MM.1S (cell line): ENCODE results near the gene PTTG1IP.

Experiments used
- CTCF ChIP-seq: fragments of 300-600 bp; sonication (generic); IDR thresholded peaks from 2 replicates; pipeline ENCODE4 v1.5.1; 2016; ENCODE audit warnings: antibody characterized with exemption, low read length, mixed read lengths
- EZH2phosphoT487 ChIP-seq: fragments of 300-600 bp; sonication (generic); IDR thresholded peaks from 2 replicates; pipeline ENCODE4 v1.6.1; 2018; ENCODE audit warnings: antibody characterized with exemption, low read length

- TF ChIP-seq CTCF, result no peak
- TF ChIP-seq EZH2phosphoT487, result no peak
Observed at GRCh38 chr21:44805226-44805625, 68.3 kb downstream of the PTTG1IP start.
